GM12864 (cell line): Measurements from ENCODE around the gene CCSER1.

Source experiments
- DNase-seq: peaks from one replicate; pipeline ENCODE4 v3.0.0-alpha.2; 2011; ENCODE audit warnings: low read depth
- H3K4me3 ChIP-seq: 2 replicates; pipeline ENCODE4 v1.5.1; 2011; ENCODE audit warnings: mild to moderate bottlenecking, low read depth, low read length, control low read depth
- CTCF ChIP-seq: IDR thresholded peaks from 2 replicates; pipeline ENCODE4 v1.5.1; 2011; ENCODE audit warnings: low read depth, mild to moderate bottlenecking, moderate library complexity, low read length, control low read depth, inconsistent platforms; ENCODE audit errors: missing control alignments

Gene CCSER1

GRCh38 chr4:90415116-90415515 is 287.9 kb downstream of the CCSER1 start:
- TF ChIP-seq CTCF, result no peak
- no peak overlapping the region for H3K4me3 ChIP-seq
- no peak for DNase-seq

- H3K4me3 ChIP-seq, result no peak overlapping the region
- no peak for DNase-seq
- TF ChIP-seq CTCF, result peak; percentile 35
These were observed 292.0 kb downstream of the CCSER1 start for GRCh38 chr4:90419124-90419711.

GRCh38 chr4:90421161-90421560 is 294.0 kb downstream of the CCSER1 start:
- no peak overlapping the region for H3K4me3 ChIP-seq
- DNase-seq, result no peak
- no peak for TF ChIP-seq CTCF

- no peak for TF ChIP-seq CTCF
- DNase-seq, result no peak
These were observed 298.7 kb downstream of the CCSER1 start for GRCh38 chr4:90425893-90426292.

GRCh38 chr4:90438522-90438921 is 311.3 kb downstream of the CCSER1 start:
- DNase-seq, result no peak
- H3K4me3 ChIP-seq, result no peak overlapping the region
- TF ChIP-seq CTCF, result no peak

More at GRCh38 chr4:90425893-90426292, 298.7 kb downstream of the CCSER1 start:
- no peak overlapping the region for H3K4me3 ChIP-seq

GRCh38 chr4:90441770-90442169 is 314.6 kb downstream of the CCSER1 start:
- TF ChIP-seq CTCF, result no peak
- no peak for DNase-seq
- no peak overlapping the region for H3K4me3 ChIP-seq

GRCh38 chr4:90442619-90443018 is 315.4 kb downstream of the CCSER1 start:
- no peak for TF ChIP-seq CTCF
- H3K4me3 ChIP-seq, result no peak overlapping the region
- no peak for DNase-seq
